ENCODE results near the gene TP73.
A peak's percentile ranks its signal among the peaks of the same experiment; 100 is the strongest.
"Not testable (repeated sequence)": the region's sequence is repeated elsewhere in the genome, so short reads cannot be mapped to it uniquely, and the experiment has no call there.

TP73 gene

GRCh38 chr1:3746830-3747521 is 94.7 kb downstream of the TP73 start:
- DNase-seq: peak; percentile 94

- DNase-seq: no peak
These were observed 95.2 kb downstream of the TP73 start for GRCh38 chr1:3747522-3747848.

- DNase-seq: no peak
These were observed 95.6 kb downstream of the TP73 start for GRCh38 chr1:3747903-3748302.

DNA sequence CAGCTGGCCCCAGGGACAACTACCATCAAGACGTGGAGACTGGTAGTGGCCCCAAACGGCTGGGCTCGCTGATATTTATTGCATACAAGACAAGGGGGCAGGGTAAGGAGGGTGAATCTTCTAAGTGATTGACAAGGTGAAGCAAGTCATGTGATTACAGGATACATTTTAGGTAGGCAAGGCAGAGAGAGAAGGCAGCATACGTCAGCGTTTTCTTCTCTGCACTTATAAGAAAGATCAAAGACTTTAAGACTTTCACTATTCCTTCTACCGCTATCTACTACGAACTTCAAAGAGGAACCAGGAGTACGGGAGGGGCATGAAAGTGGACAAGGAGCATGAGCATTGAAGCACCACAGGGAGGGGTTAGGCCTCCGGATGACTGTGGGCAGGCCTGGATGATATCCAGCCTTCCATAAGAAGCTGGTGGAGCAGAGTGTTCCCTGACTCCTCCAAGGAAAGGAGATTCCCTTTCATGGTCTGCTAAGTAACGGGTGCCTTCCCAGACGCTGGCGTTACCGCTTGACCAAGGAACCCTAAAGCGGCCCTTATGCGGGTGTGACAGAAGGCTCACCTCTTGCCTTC is 96.1 kb downstream of the TP73 start:
- not testable (repeated sequence) for DNase-seq

DNA sequence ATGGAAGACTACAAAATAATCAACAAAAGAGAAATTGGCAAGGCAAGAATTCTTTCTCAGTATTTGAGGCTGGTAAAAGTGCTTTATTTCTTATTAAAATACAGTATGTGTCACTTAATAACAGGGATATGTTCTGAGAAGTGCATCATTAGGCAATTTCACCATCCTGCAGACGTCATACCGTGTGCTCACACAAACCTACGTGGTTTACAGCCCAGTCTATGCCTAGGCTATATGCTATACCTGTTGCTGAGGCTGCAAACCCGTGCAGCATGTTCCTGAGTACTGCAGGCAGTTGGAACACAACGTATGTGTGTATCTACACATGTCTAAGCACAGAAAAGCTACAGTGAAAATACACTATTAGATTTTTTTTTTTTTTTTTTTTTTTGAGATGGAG is 97.2 kb downstream of the TP73 start:
- no peak for DNase-seq

- no peak for DNase-seq
These were observed 98.4 kb downstream of the TP73 start for GRCh38 chr1:3750741-3751140.

DNA sequence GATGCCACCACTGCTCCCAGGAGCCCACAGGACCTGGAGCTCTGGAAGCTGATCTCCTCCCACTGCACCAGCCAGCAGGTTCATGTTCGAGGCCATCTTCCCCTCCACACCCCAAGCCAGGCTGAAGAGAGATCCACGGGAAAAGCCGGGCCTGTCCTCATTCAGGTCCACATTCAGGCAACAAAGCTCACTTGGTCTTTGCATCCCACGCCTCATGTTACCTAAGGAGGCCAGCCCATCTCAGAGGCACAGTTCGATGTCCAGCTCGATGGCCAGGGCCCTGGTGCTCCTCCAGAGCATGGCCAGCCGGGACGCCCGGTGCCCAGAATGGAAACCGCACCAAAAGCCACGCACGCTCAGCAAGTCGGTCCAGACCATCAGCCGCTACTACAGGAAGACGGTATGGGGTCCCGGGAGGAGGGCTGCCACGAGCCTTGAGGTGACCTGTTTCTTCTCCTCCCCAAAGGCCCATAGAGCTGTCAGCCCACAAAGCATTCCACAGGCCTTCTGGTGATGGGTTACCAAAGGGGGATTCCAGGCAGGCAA is 100.2 kb downstream of the TP73 start, which contains the start of gene CCDC27:
Gene CCDC27, plus strand, starts transcription at position 51 of the 546 bp plus-strand sequence. Its CDS starts 32 bp downstream, at position 83.
- DNase-seq: no peak

GRCh38 chr1:3753656-3754454 is 101.5 kb downstream of the TP73 start:
- no peak for DNase-seq

DNA sequence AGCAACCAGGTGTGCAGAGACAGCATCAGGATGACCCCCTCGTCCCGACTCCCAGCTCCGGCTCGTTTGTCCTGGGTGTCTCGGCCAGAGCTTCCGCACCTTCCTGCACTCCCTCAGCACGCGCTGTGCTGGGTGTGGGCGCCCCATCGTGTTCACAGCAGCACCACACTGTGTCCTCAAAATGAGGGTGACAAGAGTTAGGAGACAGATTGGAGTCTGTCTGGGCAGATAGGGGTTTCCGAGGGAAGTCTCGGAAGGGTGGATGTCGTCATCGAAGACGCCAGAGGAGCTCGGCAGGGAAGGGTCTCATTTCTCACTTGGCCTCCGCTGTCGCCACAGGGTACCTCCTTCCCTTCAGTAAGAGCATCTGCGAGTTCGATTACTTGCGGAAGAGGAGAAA is 104.1 kb downstream of the TP73 start:
- DNase-seq: no peak

- DNase-seq: no peak
These were observed 106.8 kb downstream of the TP73 start for GRCh38 chr1:3759164-3759563.

DNA sequence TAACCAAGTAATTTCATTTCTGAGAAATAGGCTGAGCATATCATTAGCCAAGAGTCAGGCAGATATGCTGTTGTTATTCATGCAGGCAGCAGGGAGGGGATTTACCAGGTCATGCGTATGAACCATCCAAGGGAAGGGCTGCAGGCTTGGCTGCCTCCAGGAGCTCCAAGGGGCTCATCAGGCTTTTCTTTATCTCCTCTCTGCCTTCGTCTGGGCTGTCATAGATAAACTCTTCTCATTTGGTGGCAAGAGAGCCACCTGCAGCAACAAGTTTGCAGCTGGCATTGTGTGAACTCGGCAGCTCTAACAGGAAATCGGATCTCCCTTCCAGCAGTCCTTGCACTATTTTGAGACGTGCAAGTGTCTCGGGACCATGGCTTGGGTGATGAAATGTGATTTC is 107.5 kb downstream of the TP73 start:
- DNase-seq: no peak

DNA sequence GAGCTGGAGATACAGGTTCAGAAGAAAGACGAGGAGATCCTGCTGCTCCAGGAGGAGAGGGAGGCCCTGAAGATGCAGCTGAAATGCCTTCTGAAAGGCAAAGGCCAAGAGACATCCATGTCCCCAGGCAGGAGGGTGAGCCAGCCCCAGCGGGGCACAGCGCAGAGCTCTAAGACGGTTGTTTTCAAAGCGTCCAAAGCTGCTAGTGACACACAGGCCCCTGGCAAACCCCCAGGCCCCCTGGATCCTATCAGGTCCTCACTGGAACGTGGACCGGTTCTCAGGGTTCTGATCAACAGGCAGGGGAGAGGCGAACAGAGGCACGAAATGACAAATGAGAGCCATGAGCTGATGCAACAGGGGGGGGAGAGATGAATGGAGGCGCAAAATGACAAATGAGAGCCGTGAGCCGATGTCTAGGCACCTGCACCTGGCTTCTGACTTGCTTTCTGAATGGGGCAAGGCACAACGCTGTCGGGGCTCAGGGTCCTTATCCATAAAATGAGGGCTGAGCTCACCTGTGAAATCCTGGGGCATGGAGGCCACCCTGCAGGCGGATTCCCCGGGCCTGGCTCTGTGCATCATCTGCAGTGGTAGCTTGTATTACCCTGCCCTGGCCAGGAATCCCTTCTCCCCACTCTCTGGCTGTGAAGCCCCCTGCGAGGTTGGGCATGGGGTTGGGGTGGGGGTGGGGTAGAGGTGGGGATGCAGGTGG is 109.1 kb downstream of the TP73 start:
- no peak for DNase-seq

DNA sequence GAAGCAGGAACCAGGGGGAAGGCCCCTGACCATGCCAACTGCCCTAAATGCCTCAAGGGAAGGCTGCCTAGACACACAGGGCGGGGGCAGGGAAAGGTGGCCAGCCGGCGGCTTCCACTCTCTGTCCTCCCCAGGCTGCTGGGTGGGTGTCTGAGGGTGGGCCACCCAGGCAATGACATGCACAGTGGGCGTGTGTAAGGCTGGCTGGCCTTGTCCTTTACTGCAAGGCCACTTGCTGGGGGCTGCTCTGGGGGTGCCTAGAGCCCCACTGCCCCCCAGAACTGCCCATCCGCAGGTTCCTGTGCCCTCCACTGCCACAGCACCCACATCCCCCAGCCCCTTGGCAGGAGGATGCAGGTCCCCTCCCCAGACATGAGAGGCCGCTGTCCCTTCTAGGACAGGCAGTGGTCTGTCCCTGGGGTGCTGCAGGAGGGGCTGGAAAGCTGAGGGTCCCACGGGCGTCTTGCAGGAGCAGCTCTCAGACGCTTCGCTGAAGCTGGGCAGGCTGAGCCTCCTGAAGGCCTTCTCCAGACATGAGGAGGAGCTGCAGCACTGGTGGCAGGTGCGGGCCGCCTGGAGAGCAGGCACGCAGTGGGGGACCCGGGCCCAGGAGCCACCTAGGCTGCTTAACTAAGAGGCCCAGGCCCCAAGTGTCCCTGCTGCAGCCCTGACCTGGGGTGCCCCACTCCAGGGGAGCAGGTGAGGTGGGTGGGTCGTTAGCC is 110.0 kb downstream of the TP73 start:
- no peak for DNase-seq

DNA sequence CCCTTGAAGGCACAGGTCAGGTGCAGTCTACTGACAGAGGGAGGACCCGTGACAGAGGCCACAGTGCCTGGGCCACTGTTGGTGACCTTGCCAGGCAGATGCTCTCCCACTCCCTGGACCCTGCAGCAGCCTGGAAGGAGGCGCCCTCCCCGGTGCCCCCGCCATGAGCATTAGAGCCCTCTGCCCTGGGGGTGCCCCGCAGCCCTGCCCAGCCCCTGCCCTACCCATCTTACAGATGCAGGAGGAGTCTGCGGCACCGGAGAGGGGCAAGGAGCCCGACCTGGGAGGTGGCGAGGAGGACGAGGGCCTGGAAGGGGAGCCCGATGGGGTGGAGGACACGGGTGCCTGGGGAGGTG is 110.5 kb downstream of the TP73 start:
- DNase-seq: no peak

DNA sequence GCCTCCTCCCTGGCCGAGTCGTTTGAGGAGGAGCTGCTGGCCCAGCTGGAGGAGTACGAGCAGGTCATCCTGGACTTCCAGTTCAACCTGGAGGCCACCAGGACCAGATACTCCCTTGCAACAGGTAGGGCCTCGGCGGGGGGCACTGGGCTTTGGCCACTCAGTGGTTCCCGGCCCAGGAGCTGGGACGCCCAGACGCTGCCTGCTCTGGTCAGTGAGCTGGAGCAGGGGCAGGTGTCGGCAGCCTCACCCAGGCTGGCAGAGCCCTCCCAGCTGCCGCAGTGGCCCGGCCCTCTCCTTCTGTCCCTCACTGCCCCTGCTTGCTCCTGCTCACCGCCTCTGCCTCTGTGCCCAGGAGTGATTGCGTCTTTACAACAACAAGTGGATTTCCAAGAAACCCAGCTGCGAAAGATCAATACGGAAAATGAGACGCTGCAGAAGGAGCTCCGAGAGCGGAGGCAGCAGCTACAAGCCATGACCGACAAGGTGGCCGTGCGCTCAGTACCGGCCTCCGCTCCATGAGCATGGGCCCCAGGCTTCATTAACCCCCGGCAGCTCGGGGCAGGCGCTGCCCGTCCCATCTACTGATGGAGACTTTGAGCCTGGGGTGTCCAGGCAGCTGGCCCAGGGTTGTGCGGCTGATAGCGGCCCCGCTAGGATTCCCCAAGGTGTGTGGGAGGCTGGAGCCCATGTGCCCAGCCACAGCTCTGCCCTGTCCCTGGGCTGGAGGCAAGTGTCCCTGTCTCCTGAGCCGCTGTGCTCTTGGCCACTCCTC is 111.2 kb downstream of the TP73 start:
- no peak for DNase-seq

DNA sequence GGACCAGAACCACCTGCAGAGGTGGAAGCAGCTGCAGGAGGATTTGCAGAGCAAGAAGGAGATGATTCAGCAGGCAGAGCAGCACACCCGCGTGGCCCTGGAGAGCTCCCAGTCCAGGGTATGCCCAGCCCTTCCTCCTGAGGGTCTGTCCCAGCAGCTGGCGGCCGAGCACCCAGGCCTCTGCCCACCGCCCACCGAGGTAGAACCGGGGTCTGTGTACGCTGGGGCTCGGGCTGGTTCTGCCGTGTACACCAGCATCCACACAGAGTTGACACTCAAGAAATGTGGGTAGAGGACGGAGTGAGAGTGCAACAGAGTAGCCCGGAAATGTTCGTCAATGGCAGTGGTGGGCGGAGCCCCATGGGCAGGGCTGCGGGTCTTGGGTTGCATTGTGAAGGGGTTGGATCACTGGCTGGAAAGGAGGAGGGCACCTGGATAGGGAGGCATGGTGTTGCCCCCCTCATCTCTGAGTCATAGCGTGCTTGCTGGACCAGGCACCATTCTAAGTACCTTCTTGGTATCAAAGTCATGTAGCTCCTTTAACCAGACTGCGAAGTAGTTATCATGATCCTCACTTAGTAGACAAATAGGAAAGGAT is 115.1 kb downstream of the TP73 start:
- DNase-seq: no peak

DNA sequence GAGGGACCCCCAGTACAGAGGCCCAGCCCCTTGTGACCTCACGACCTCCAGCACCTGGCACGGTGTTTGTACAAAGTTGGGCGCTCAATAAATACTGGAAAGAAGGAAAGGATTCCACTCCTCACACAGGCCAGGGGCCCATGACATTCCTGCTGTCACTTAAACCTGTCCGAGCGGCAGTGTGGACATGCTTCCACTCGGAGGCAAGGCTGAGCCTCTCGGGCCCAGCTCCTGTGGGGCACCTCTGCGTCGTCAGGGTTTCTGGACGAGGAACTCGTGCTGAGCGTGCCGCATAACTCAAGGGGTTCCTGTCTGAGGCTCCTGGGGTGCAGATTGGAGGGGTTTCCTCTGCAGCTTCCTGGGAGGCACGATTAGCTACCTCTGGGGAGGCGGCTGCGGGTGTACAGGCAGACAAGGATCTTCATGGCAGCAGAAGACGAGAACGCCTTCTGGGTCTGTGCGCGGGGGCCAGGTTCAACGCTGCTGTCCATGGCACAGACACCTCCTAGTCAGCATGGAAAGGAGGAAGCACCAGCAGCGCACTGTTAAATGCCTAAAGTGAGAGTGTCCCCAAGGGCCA is 116.6 kb downstream of the TP73 start:
- no peak for DNase-seq

GRCh38 chr1:3770047-3770765 is 117.9 kb downstream of the TP73 start:
- DNase-seq: no peak

DNA sequence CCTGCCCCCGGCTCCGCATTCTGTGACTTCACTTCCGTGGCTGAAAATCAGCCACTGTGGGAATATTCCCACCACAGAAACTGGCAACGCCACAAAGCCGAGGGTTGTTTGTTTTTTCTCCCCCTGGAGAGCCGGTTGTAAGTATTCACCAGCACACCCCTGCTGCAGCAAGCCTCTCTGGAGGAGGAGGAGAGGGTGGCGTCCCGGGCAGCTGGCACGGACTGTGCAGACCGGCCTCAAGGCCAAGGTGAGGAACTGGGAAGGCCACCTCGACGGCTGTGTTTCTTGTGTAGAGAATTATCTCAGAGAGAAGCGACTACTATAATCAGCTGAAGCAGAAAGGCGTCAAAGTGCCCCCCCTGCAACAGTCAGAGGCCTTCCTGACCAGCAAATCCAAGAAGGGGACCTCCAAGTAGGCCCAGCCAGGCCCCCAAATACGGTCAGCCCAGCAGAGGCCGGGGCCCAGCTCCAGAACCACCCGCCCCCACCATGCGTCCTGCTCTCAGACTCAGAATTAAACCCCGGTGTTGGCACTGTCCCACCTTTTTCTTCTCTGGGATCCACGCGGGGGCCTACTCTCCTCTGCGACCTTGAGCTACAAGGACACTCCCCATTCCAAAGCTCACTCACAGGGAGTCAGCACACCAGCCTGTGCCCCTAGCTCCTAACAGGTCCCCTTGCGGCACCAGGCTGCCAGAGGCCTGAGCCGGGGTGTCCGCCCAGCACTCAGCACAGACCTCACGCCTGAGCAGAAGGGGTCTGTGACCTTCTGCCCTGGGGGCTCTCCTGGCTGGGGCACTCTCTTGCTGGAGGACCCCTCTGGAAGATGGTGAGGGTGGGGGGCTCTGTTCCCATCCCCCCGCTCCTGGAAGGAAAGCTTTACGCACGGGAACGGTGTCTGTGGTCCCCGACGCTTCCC is 119.1 kb downstream of the TP73 start:
- no peak for DNase-seq
